GM23338 (cell line): ENCODE measurements around the gene AQP12B. TPM values are rescaled to one million over a fixed set of nuclear protein-coding genes. Genes with fewer than 3 reads are reported as not detected.

Source experiments
- ATAC-seq: fragments of 200-7000 bp; cut with Tn5 transposase; 3 replicates; pipeline ENCODE4 v1.9.1; 2020
- DNase-seq: peaks from one replicate; pipeline ENCODE4 v3.0.0-alpha.2; 2015; ENCODE audit warnings: low spot score
- H2AFZ ChIP-seq: fragments of 200-600 bp; sonication (generic); 2 replicates; pipeline ENCODE4 v1.8.0; 2016; ENCODE audit warnings: antibody characterized with exemption, mild to moderate bottlenecking, moderate library complexity
- H3F3A ChIP-seq: fragments of 200-600 bp; sonication (generic); replicated peaks from 2 replicates; pipeline ENCODE4 v1.8.0; 2017; ENCODE audit warnings: antibody characterized with exemption, mixed run types, low read depth
- H3K27ac ChIP-seq: fragments of 200-600 bp; sonication (generic); 2 replicates; pipeline ENCODE4 v1.6.1; 2016; ENCODE audit warnings: low read depth
- H3K27me3 ChIP-seq: fragments of 200-600 bp; sonication (generic); 2 replicates; pipeline ENCODE4 v1.8.0; 2016; ENCODE audit warnings: mild to moderate bottlenecking, mixed run types, moderate library complexity; ENCODE audit not compliant: insufficient read depth
- H3K36me3 ChIP-seq: fragments of 200-600 bp; sonication (generic); 2 replicates; pipeline ENCODE4 v1.8.0; 2016; ENCODE audit warnings: mild to moderate bottlenecking; ENCODE audit not compliant: insufficient read depth
- H3K4me1 ChIP-seq: fragments of 200-600 bp; sonication (generic); 2 replicates; pipeline ENCODE4 v1.8.0; 2016; ENCODE audit warnings: mild to moderate bottlenecking, moderate library complexity; ENCODE audit not compliant: insufficient read depth
- H3K4me2 ChIP-seq: fragments of 200-600 bp; sonication (generic); 2 replicates; pipeline ENCODE4 v1.7.1; 2017; ENCODE audit warnings: mixed run types
- H3K4me3 ChIP-seq: fragments of 200-600 bp; sonication (generic); 2 replicates; pipeline ENCODE4 v1.6.1; 2016; ENCODE audit warnings: mixed run types
- H3K79me2 ChIP-seq: fragments of 200-600 bp; sonication (generic); replicated peaks from 2 replicates; pipeline ENCODE4 v1.8.0; 2017; ENCODE audit warnings: mild to moderate bottlenecking; ENCODE audit not compliant: insufficient read depth
- H3K9me2 ChIP-seq: fragments of 200-600 bp; sonication (generic); 2 replicates; pipeline ENCODE4 v1.8.0; 2017; ENCODE audit not compliant: insufficient read depth
- H4K20me1 ChIP-seq: fragments of 200-600 bp; sonication (generic); replicated peaks from 2 replicates; pipeline ENCODE4 v1.8.0; 2017; ENCODE audit warnings: mild to moderate bottlenecking; ENCODE audit not compliant: insufficient read depth
- H3K27ac Mint-ChIP-seq: 2 replicates; pipeline ENCODE4 v1.8.0; 2020; ENCODE audit warnings: inconsistent platforms, mild to moderate bottlenecking, moderate library complexity, mixed read lengths
- H3K27me3 Mint-ChIP-seq: 3 replicates; pipeline ENCODE4 v1.8.0; 2022; ENCODE audit warnings: low read depth, mild to moderate bottlenecking, moderate library complexity, mixed read lengths, inconsistent platforms; ENCODE audit not compliant: insufficient read depth, poor library complexity
- H3K36me3 Mint-ChIP-seq: 3 replicates; pipeline ENCODE4 v1.8.0; 2021; ENCODE audit warnings: low read depth, mild to moderate bottlenecking, inconsistent platforms, moderate library complexity, mixed read lengths
- H3K4me1 Mint-ChIP-seq: 3 replicates; pipeline ENCODE4 v1.8.0; 2020; ENCODE audit warnings: mild to moderate bottlenecking, inconsistent platforms, mixed read lengths
- H3K4me3 Mint-ChIP-seq: 3 replicates; pipeline ENCODE4 v1.8.0; 2021; ENCODE audit warnings: moderate library complexity, mild to moderate bottlenecking, inconsistent platforms, mixed read lengths
- H3K9me3 Mint-ChIP-seq: 3 replicates; pipeline ENCODE4 v1.8.0; 2020; ENCODE audit warnings: moderate library complexity, mild to moderate bottlenecking, inconsistent platforms, mixed read lengths
- CREB1 ChIP-seq: fragments of 250-450 bp; sonication (Bioruptor Pico); IDR thresholded peaks from 2 replicates; pipeline ENCODE4 v1.5.0; 2020; ENCODE audit warnings: low read depth, mild to moderate bottlenecking, moderate library complexity
- CTCF ChIP-seq, 2 experiments: fragments of 200-600 bp in 1 of 2; sonication (generic) in 1 of 2; conservative IDR thresholded peaks; 2 replicates each; pipeline versions ENCODE4 v1.5.1 to v1.6.1; 2016 to 2017; ENCODE audit warnings: antibody characterized with exemption in 2 of 2, low read depth in 2 of 2, mild to moderate bottlenecking in 2 of 2, moderate library complexity in 1 of 2
- ETS1 ChIP-seq: IDR thresholded peaks from 2 replicates; pipeline ENCODE4 v1.6.1; 2016; ENCODE audit warnings: antibody characterized with exemption
- EZH2 ChIP-seq: fragments of 200-600 bp; sonication (generic); IDR thresholded peaks from one replicate; pipeline ENCODE4 v1.8.0; 2017; ENCODE audit warnings: antibody characterized with exemption, mild to moderate bottlenecking, low read depth; ENCODE audit not compliant: unreplicated experiment
- EZH2phosphoT487 ChIP-seq: fragments of 200-600 bp; sonication (generic); IDR thresholded peaks from one replicate; pipeline ENCODE4 v1.8.1; 2018; ENCODE audit warnings: antibody characterized with exemption; ENCODE audit not compliant: unreplicated experiment
- JUNB ChIP-seq: IDR thresholded peaks from one replicate; pipeline ENCODE4 v1.6.1; 2016; ENCODE audit warnings: antibody characterized with exemption; ENCODE audit not compliant: unreplicated experiment
- NANOG ChIP-seq: IDR thresholded peaks from 2 replicates; pipeline ENCODE4 v1.6.1; 2016; ENCODE audit warnings: antibody characterized with exemption, borderline replicate concordance
- POLR2AphosphoS5 ChIP-seq: IDR thresholded peaks from 2 replicates; pipeline ENCODE4 v1.6.1; 2016; ENCODE audit warnings: antibody characterized with exemption, low read depth
- STAT1 ChIP-seq: IDR thresholded peaks from one replicate; pipeline ENCODE4 v1.6.1; 2016; ENCODE audit warnings: antibody characterized with exemption; ENCODE audit not compliant: unreplicated experiment
- ZNF114 ChIP-seq: fragments of 250-450 bp; sonication (Bioruptor Pico); IDR thresholded peaks from 2 replicates; pipeline ENCODE4 v1.5.0; 2020; ENCODE audit warnings: mild to moderate bottlenecking, moderate library complexity
- ZNF331 ChIP-seq: fragments of 250-450 bp; sonication (Bioruptor Pico); IDR thresholded peaks from 2 replicates; pipeline ENCODE4 v1.5.0; 2020; ENCODE audit warnings: low read depth, mild to moderate bottlenecking, moderate library complexity
- polyA plus RNA-seq: library from polyadenylated mRNA; unstranded; fragments of >200 nt; fragmentation: Nextera tagmentation; extraction: Ambion mirVana; gene quantifications from 2 replicates; pipeline ENCODE4 v1.2.1, GENCODE V29; 2016
- total RNA-seq: library from RNA; depleted of rRNA; stranded (reverse); fragments of >200 nt; shearing (Covaris generic); gene quantifications from 2 replicates; pipeline ENCODE4 v1.2.3, GENCODE V29; 2014
- TF ChIP-seq, protein P1 (sequence below): IDR thresholded peaks from one replicate; pipeline ENCODE4 v1.6.1; 2018; ENCODE audit warnings: antibody characterized with exemption; ENCODE audit not compliant: unreplicated experiment
- TF ChIP-seq, protein P2 (sequence below): fragments of 250-450 bp; sonication (Bioruptor Pico); IDR thresholded peaks from 2 replicates; pipeline ENCODE4 v1.5.0; 2020; ENCODE audit warnings: mild to moderate bottlenecking, moderate library complexity

Gene AQP12B
- total and polyA plus RNA-seq, 2 experiments from 2014 or later, result not detected

GRCh38 chr2:240664622-240665021 lies 18.1 kb downstream of the AQP12B start:
- H3K36me3 ChIP-seq, result no peaks in the 10 kb centered on the region
- Mint-ChIP-seq H3K4me3 (no peak overlapping the region), H3K27ac (no peak overlapping the region), H3K4me1 (no peaks in the 10 kb centered on the region), H3K9me3 (no peaks in the 10 kb centered on the region; the same call in 2 of the 3 replicates), H3K27me3 (peaks cover 2% of the 10 kb centered on the region), H3K36me3 (no peaks in the 10 kb centered on the region)
- ATAC-seq (no peak), DNase-seq (no peak)
- H3F3A ChIP-seq, result no peaks in the 10 kb centered on the region
- H3K27me3 ChIP-seq, result no peaks in the 10 kb centered on the region
- H3K79me2 ChIP-seq, result no peaks in the 10 kb centered on the region
- 0 out of 2 replicates have a peak, but pooled peaks cover 2% of the 10 kb centered on the region for H3K9me2 ChIP-seq
- H3K4me2 ChIP-seq, result no peak overlapping the region
- TF ChIP-seq EZH2phosphoT487 (no peak), ZNF114 (CRISPR knock-in tag) (no peak), STAT1 (no peak), ZNF331 (CRISPR knock-in tag) (no peak), CREB1 (CRISPR knock-in tag) (no peak), EZH2 (no peak), NANOG (no peak), POLR2AphosphoS5 (no peak), CTCF (conservative IDR thresholded peaks at IDR 0.05; ENCODE audit: low read depth in 2 of 2) (no peak), JUNB (no peak), ETS1 (no peak)
- TF ChIP-seq, protein P1, sequence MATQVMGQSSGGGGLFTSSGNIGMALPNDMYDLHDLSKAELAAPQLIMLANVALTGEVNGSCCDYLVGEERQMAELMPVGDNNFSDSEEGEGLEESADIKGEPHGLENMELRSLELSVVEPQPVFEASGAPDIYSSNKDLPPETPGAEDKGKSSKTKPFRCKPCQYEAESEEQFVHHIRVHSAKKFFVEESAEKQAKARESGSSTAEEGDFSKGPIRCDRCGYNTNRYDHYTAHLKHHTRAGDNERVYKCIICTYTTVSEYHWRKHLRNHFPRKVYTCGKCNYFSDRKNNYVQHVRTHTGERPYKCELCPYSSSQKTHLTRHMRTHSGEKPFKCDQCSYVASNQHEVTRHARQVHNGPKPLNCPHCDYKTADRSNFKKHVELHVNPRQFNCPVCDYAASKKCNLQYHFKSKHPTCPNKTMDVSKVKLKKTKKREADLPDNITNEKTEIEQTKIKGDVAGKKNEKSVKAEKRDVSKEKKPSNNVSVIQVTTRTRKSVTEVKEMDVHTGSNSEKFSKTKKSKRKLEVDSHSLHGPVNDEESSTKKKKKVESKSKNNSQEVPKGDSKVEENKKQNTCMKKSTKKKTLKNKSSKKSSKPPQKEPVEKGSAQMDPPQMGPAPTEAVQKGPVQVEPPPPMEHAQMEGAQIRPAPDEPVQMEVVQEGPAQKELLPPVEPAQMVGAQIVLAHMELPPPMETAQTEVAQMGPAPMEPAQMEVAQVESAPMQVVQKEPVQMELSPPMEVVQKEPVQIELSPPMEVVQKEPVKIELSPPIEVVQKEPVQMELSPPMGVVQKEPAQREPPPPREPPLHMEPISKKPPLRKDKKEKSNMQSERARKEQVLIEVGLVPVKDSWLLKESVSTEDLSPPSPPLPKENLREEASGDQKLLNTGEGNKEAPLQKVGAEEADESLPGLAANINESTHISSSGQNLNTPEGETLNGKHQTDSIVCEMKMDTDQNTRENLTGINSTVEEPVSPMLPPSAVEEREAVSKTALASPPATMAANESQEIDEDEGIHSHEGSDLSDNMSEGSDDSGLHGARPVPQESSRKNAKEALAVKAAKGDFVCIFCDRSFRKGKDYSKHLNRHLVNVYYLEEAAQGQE, result no peak
- TF ChIP-seq, protein P2, sequence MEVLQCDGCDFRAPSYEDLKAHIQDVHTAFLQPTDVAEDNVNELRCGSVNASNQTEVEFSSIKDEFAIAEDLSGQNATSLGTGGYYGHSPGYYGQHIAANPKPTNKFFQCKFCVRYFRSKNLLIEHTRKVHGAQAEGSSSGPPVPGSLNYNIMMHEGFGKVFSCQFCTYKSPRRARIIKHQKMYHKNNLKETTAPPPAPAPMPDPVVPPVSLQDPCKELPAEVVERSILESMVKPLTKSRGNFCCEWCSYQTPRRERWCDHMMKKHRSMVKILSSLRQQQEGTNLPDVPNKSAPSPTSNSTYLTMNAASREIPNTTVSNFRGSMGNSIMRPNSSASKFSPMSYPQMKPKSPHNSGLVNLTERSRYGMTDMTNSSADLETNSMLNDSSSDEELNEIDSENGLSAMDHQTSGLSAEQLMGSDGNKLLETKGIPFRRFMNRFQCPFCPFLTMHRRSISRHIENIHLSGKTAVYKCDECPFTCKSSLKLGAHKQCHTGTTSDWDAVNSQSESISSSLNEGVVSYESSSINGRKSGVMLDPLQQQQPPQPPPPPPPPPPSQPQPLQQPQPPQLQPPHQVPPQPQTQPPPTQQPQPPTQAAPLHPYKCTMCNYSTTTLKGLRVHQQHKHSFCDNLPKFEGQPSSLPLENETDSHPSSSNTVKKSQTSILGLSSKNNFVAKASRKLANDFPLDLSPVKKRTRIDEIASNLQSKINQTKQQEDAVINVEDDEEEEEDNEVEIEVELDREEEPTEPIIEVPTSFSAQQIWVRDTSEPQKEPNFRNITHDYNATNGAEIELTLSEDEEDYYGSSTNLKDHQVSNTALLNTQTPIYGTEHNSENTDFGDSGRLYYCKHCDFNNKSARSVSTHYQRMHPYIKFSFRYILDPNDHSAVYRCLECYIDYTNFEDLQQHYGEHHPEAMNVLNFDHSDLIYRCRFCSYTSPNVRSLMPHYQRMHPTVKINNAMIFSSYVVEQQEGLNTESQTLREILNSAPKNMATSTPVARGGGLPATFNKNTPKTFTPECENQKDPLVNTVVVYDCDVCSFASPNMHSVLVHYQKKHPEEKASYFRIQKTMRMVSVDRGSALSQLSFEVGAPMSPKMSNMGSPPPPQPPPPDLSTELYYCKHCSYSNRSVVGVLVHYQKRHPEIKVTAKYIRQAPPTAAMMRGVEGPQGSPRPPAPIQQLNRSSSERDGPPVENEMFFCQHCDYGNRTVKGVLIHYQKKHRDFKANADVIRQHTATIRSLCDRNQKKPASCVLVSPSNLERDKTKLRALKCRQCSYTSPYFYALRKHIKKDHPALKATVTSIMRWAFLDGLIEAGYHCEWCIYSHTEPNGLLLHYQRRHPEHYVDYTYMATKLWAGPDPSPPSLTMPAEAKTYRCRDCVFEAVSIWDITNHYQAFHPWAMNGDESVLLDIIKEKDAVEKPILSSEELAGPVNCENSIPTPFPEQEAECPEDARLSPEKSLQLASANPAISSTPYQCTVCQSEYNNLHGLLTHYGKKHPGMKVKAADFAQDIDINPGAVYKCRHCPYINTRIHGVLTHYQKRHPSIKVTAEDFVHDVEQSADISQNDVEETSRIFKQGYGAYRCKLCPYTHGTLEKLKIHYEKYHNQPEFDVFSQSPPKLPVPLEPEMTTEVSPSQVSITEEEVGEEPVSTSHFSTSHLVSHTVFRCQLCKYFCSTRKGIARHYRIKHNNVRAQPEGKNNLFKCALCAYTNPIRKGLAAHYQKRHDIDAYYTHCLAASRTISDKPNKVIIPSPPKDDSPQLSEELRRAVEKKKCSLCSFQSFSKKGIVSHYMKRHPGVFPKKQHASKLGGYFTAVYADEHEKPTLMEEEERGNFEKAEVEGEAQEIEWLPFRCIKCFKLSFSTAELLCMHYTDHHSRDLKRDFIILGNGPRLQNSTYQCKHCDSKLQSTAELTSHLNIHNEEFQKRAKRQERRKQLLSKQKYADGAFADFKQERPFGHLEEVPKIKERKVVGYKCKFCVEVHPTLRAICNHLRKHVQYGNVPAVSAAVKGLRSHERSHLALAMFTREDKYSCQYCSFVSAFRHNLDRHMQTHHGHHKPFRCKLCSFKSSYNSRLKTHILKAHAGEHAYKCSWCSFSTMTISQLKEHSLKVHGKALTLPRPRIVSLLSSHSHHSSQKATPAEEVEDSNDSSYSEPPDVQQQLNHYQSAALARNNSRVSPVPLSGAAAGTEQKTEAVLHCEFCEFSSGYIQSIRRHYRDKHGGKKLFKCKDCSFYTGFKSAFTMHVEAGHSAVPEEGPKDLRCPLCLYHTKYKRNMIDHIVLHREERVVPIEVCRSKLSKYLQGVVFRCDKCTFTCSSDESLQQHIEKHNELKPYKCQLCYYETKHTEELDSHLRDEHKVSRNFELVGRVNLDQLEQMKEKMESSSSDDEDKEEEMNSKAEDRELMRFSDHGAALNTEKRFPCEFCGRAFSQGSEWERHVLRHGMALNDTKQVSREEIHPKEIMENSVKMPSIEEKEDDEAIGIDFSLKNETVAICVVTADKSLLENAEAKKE, result no peak
- H3K4me3 ChIP-seq, result no peak overlapping the region
- no peak overlapping the region for H2AFZ ChIP-seq
- no peaks in the 10 kb centered on the region for H4K20me1 ChIP-seq
- H3K4me1 ChIP-seq, result no peaks in the 10 kb centered on the region
- H3K27ac ChIP-seq, result no peak overlapping the region
